Measurements from ENCODE around the gene TMPRSS6.

Gene TMPRSS6

GRCh38 chr22:37126383-37126782 is 16.9 kb upstream of the TMPRSS6 start:
- DNase-seq (ENCODE audit: low read depth) = peak; percentile 6
- no peak overlapping the region for H3K4me3 ChIP-seq (replicated peaks; ENCODE audit: low read depth, low read length)
- TF ChIP-seq CTCF (IDR thresholded peaks at IDR 0.05; ENCODE audit: low read length, missing control alignments) = no peak

- no peak for TF ChIP-seq CTCF (IDR thresholded peaks at IDR 0.05; ENCODE audit: low read length, missing control alignments)
- no peak overlapping the region for H3K4me3 ChIP-seq (replicated peaks; ENCODE audit: low read depth, low read length)
- no peak for DNase-seq (ENCODE audit: low read depth)
Measured at GRCh38 chr22:37123649-37124048, 14.1 kb upstream of the TMPRSS6 start.

- no peak for TF ChIP-seq CTCF (IDR thresholded peaks at IDR 0.05; ENCODE audit: low read length, missing control alignments)
- no peak for DNase-seq (ENCODE audit: low read depth)
- no peak overlapping the region for H3K4me3 ChIP-seq (replicated peaks; ENCODE audit: low read depth, low read length)
Measured at GRCh38 chr22:37122598-37123180, 13.2 kb upstream of the TMPRSS6 start.

- no peak overlapping the region for H3K4me3 ChIP-seq (replicated peaks; ENCODE audit: low read depth, low read length)
- peak; percentile 38 for DNase-seq (ENCODE audit: low read depth)
- TF ChIP-seq CTCF (IDR thresholded peaks at IDR 0.05; ENCODE audit: low read length, missing control alignments) = no peak
Measured at GRCh38 chr22:37121887-37122591, 12.5 kb upstream of the TMPRSS6 start.

GRCh38 chr22:37120569-37121340 is 11.2 kb upstream of the TMPRSS6 start:
- DNase-seq (ENCODE audit: low read depth) = no peak
- TF ChIP-seq CTCF (IDR thresholded peaks at IDR 0.05; ENCODE audit: low read length, missing control alignments) = no peak
- no peak overlapping the region for H3K4me3 ChIP-seq (replicated peaks; ENCODE audit: low read depth, low read length)

- DNase-seq (ENCODE audit: low read depth) = no peak
- no peak for TF ChIP-seq CTCF (IDR thresholded peaks at IDR 0.05; ENCODE audit: low read length, missing control alignments)
- H3K4me3 ChIP-seq (replicated peaks; ENCODE audit: low read depth, low read length) = no peak overlapping the region
Measured at GRCh38 chr22:37119872-37120271, 10.4 kb upstream of the TMPRSS6 start.

Data from fibroblast of pulmonary artery (primary cell).